ENCODE measurements around the gene NCOA6. TPM values are rescaled to one million over a fixed set of nuclear protein-coding genes. Genes with fewer than 3 reads are reported as not detected.

NCOA6 gene
- total RNA-seq, 1 donor from 2014 or later, result 19.2 TPM

GRCh38 chr20:34744847-34745246 lies 80.6 kb downstream of the NCOA6 start:
- H3K4me1 ChIP-seq, result no peaks in the 10 kb centered on the region
- no peaks in the 10 kb centered on the region for H3K27me3 ChIP-seq
- DNase-seq (ENCODE audit: extremely low spot score in 2 of 2), result no peak
- H3K36me3 ChIP-seq, result peaks cover 0 to 55% of the 10 kb centered on the region in 2 donors
- H3K4me3 ChIP-seq, result no peak overlapping the region
- intact Hi-C loops (cut with DNase I), result no loop called here
- H3K27ac ChIP-seq, result no peak overlapping the region
- TF ChIP-seq POLR2A (IDR thresholded peaks at IDR 0.05) (no peak), POLR2AphosphoS5 (IDR thresholded peaks at IDR 0.05; ENCODE audit: insufficient read depth in 1 of 2, low read depth in 1 of 2) (no peak)
- H3K9me3 ChIP-seq, result no peaks in the 10 kb centered on the region

GRCh38 chr20:34744340-34744739 lies 81.1 kb downstream of the NCOA6 start:
- Histone ChIP-seq H3K27me3 (no peaks in the 10 kb centered on the region), H3K27ac (no peak overlapping the region), H3K4me1 (no peaks in the 10 kb centered on the region), H3K36me3 (peaks cover 0 to 55% of the 10 kb centered on the region in 2 donors), H3K4me3 (no peak overlapping the region), H3K9me3 (no peaks in the 10 kb centered on the region)
- TF ChIP-seq CTCF (IDR thresholded peaks at IDR 0.05), result no peak
- DNase-seq (ENCODE audit: extremely low spot score in 2 of 2), result no peak
- intact Hi-C loops (cut with DNase I), result no loop called here

GRCh38 chr20:34743039-34743438 lies 82.4 kb downstream of the NCOA6 start:
- Histone ChIP-seq H3K4me3 (no peak overlapping the region), H3K36me3 (peaks cover 0 to 46% of the 10 kb centered on the region in 2 donors), H3K4me1 (no peaks in the 10 kb centered on the region), H3K27me3 (no peaks in the 10 kb centered on the region), H3K9me3 (no peaks in the 10 kb centered on the region), H3K27ac (no peak overlapping the region)
- no peak for TF ChIP-seq CTCF (IDR thresholded peaks at IDR 0.05)
- TF ChIP-seq POLR2A (IDR thresholded peaks at IDR 0.05), result no peak
- no peak for TF ChIP-seq POLR2AphosphoS5 (IDR thresholded peaks at IDR 0.05; ENCODE audit: insufficient read depth in 1 of 2, low read depth in 1 of 2)
- intact Hi-C loops (cut with DNase I), result no loop called here
- no peak for DNase-seq (ENCODE audit: extremely low spot score in 2 of 2)

- H3K36me3 ChIP-seq, result peaks cover 0 to 22% of the 10 kb centered on the region in 2 donors
These were observed 89.2 kb downstream of the NCOA6 start for GRCh38 chr20:34736106-34736735.

GRCh38 chr20:34732523-34732922 lies 92.9 kb downstream of the NCOA6 start:
- Histone ChIP-seq H3K27ac (no peak overlapping the region), H3K4me1 (no peaks in the 10 kb centered on the region)
- intact Hi-C loops (cut with DNase I), result no loop called here

More at GRCh38 chr20:34736106-34736735, 89.2 kb downstream of the NCOA6 start:
- no peak for DNase-seq (ENCODE audit: extremely low spot score in 2 of 2)
- TF ChIP-seq POLR2A (IDR thresholded peaks at IDR 0.05), result no peak
- TF ChIP-seq POLR2AphosphoS5 (IDR thresholded peaks at IDR 0.05; ENCODE audit: insufficient read depth in 1 of 2, low read depth in 1 of 2), result no peak
- TF ChIP-seq CTCF (IDR thresholded peaks at IDR 0.05), result no peak
- H3K27ac ChIP-seq, result no peak overlapping the region
- no peaks in the 10 kb centered on the region for H3K27me3 ChIP-seq
- H3K4me1 ChIP-seq, result no peaks in the 10 kb centered on the region
- intact Hi-C loops (cut with DNase I), result no loop called here
- H3K9me3 ChIP-seq, result no peaks in the 10 kb centered on the region
- no peak overlapping the region for H3K4me3 ChIP-seq

More at GRCh38 chr20:34732523-34732922, 92.9 kb downstream of the NCOA6 start:
- no peaks in the 10 kb centered on the region for H3K27me3 ChIP-seq
- no peaks in the 10 kb centered on the region for H3K9me3 ChIP-seq
- H3K36me3 ChIP-seq, result peaks cover 0 to 24% of the 10 kb centered on the region in 2 donors
- H3K4me3 ChIP-seq, result no peak overlapping the region
- TF ChIP-seq POLR2A (IDR thresholded peaks at IDR 0.05) (no peak), CTCF (IDR thresholded peaks at IDR 0.05) (no peak), POLR2AphosphoS5 (IDR thresholded peaks at IDR 0.05; ENCODE audit: insufficient read depth in 1 of 2, low read depth in 1 of 2) (no peak)
- no peak for DNase-seq (ENCODE audit: extremely low spot score in 2 of 2)
